ENCODE results near the gene ATXN2. TPM values are rescaled to one million over a fixed set of nuclear protein-coding genes. Genes with fewer than 3 reads are reported as not detected.

ATXN2 gene
- total RNA-seq, 1 experiment from 2014 or later: 38.2 TPM

GRCh38 chr12:111438481-111438880 lies 160.6 kb downstream of the ATXN2 start:
- no peaks in the 10 kb centered on the region; the same call in 1 of the 2 replicates for H3K36me3 ChIP-seq
- no peaks in the 10 kb centered on the region for H3K9me3 ChIP-seq (replicated peaks)
- no peak overlapping the region for H3K4me3 ChIP-seq
- peak in 1 of 2 experiments; percentile 41 for DNase-seq
- H3K4me1 ChIP-seq: peaks cover 18% of the 10 kb centered on the region
- no peak overlapping the region for H3K27ac ChIP-seq
- no peaks in the 10 kb centered on the region for H3K27me3 ChIP-seq

GRCh38 chr12:111437816-111438454 lies 161.2 kb downstream of the ATXN2 start:
- H3K9me3 ChIP-seq (replicated peaks): no peaks in the 10 kb centered on the region
- H3K27ac ChIP-seq: no peak overlapping the region
- no peaks in the 10 kb centered on the region for H3K27me3 ChIP-seq
- no peak overlapping the region for H3K4me3 ChIP-seq
- H3K36me3 ChIP-seq: no peaks in the 10 kb centered on the region; the same call in 1 of the 2 replicates
- no peak for DNase-seq
- peaks cover 18% of the 10 kb centered on the region for H3K4me1 ChIP-seq

GRCh38 chr12:111436811-111437210 lies 162.3 kb downstream of the ATXN2 start:
- Histone ChIP-seq H3K4me1 (peaks cover 18% of the 10 kb centered on the region), H3K9me3 (replicated peaks) (no peaks in the 10 kb centered on the region), H3K27ac (no peak overlapping the region), H3K36me3 (no peaks in the 10 kb centered on the region; the same call in 1 of the 2 replicates), H3K4me3 (no peak overlapping the region), H3K27me3 (no peaks in the 10 kb centered on the region)
- no peak for DNase-seq

- Histone ChIP-seq H3K27me3 (no peaks in the 10 kb centered on the region), H3K4me3 (no peak overlapping the region), H3K4me1 (peaks cover 18% of the 10 kb centered on the region), H3K9me3 (replicated peaks) (no peaks in the 10 kb centered on the region), H3K27ac (peak overlapping the region; percentile 35), H3K36me3 (no peaks in the 10 kb centered on the region; the same call in 1 of the 2 replicates)
- DNase-seq: no peak
These were observed 162.8 kb downstream of the ATXN2 start for GRCh38 chr12:111436266-111436665.

- Histone ChIP-seq H3K9me3 (replicated peaks) (no peaks in the 10 kb centered on the region), H3K36me3 (no peaks in the 10 kb centered on the region; the same call in 1 of the 2 replicates), H3K27ac (peak overlapping the region; percentile 35), H3K4me1 (peaks cover 18% of the 10 kb centered on the region), H3K27me3 (no peaks in the 10 kb centered on the region), H3K4me3 (no peak overlapping the region)
- DNase-seq: peak; percentile 60 to 64
These were observed 163.4 kb downstream of the ATXN2 start for GRCh38 chr12:111435661-111436201.

- DNase-seq: no peak
- no peak overlapping the region for H3K4me3 ChIP-seq
- no peaks in the 10 kb centered on the region; the same call in 1 of the 2 replicates for H3K36me3 ChIP-seq
- no peak overlapping the region for H3K27ac ChIP-seq
- H3K9me3 ChIP-seq (replicated peaks): no peaks in the 10 kb centered on the region
- H3K4me1 ChIP-seq: peaks cover 18% of the 10 kb centered on the region
- no peaks in the 10 kb centered on the region for H3K27me3 ChIP-seq
These were observed 164.3 kb downstream of the ATXN2 start for GRCh38 chr12:111434680-111435338.

DNA sequence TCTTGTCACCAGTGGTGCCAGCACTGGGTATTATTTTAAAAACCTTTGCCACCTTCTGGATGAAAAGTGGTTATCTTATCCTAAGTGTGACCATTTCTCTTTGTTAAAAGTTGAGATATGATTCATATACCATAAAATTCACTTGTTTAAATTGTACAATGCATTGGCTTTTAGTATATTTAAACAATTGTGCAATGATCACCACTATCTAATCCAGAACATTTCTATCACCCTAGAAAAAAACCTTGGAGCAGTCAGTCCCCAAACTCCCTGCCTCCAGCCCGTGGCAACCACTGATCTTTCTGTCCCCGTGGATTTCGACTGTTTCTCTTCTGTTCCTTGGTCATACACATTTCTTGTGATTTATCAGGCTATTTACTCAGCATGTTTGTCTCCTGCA lies 165.1 kb downstream of the ATXN2 start:
- Histone ChIP-seq H3K27me3 (no peaks in the 10 kb centered on the region), H3K4me3 (no peak overlapping the region), H3K27ac (no peak overlapping the region), H3K9me3 (replicated peaks) (no peaks in the 10 kb centered on the region), H3K36me3 (no peaks in the 10 kb centered on the region; the same call in 1 of the 2 replicates), H3K4me1 (peaks cover 18% of the 10 kb centered on the region)
- DNase-seq: no peak

GRCh38 chr12:111431772-111432171 lies 167.3 kb downstream of the ATXN2 start:
- Histone ChIP-seq H3K27me3 (no peaks in the 10 kb centered on the region), H3K4me3 (no peak overlapping the region), H3K36me3 (no peaks in the 10 kb centered on the region; the same call in 1 of the 2 replicates), H3K27ac (no peak overlapping the region), H3K4me1 (peaks cover 18% of the 10 kb centered on the region), H3K9me3 (replicated peaks) (no peaks in the 10 kb centered on the region)
- DNase-seq: no peak

GRCh38 chr12:111430433-111431353 lies 168.4 kb downstream of the ATXN2 start:
- peaks cover 10% of the 10 kb centered on the region for H3K4me1 ChIP-seq

GRCh38 chr12:111429828-111430432 lies 169.2 kb downstream of the ATXN2 start:
- H3K36me3 ChIP-seq: no peaks in the 10 kb centered on the region; the same call in 1 of the 2 replicates
- DNase-seq: no peak
- no peak overlapping the region for H3K4me3 ChIP-seq
- no peaks in the 10 kb centered on the region for H3K27me3 ChIP-seq
- H3K9me3 ChIP-seq (replicated peaks): no peaks in the 10 kb centered on the region
- peaks cover 2% of the 10 kb centered on the region; the same call in 1 of the 2 replicates for H3K4me1 ChIP-seq
- H3K27ac ChIP-seq: no peak overlapping the region

More at GRCh38 chr12:111430433-111431353, 168.4 kb downstream of the ATXN2 start:
- DNase-seq: no peak
- Histone ChIP-seq H3K27me3 (no peaks in the 10 kb centered on the region), H3K4me3 (no peak overlapping the region), H3K36me3 (no peaks in the 10 kb centered on the region; the same call in 1 of the 2 replicates), H3K9me3 (replicated peaks) (no peaks in the 10 kb centered on the region), H3K27ac (no peak overlapping the region)

GRCh38 chr12:111428728-111429175 lies 170.4 kb downstream of the ATXN2 start:
- H3K27ac ChIP-seq: no peak overlapping the region
- no peaks in the 10 kb centered on the region for H3K9me3 ChIP-seq (replicated peaks)
- DNase-seq: no peak
- no peaks in the 10 kb centered on the region for H3K4me1 ChIP-seq
- no peaks in the 10 kb centered on the region for H3K27me3 ChIP-seq
- H3K4me3 ChIP-seq: no peak overlapping the region
- no peaks in the 10 kb centered on the region; the same call in 1 of the 2 replicates for H3K36me3 ChIP-seq

- no peak for DNase-seq
- Histone ChIP-seq H3K4me3 (no peak overlapping the region), H3K4me1 (no peaks in the 10 kb centered on the region), H3K27ac (no peak overlapping the region), H3K36me3 (no peaks in the 10 kb centered on the region; the same call in 1 of the 2 replicates), H3K9me3 (replicated peaks) (no peaks in the 10 kb centered on the region), H3K27me3 (no peaks in the 10 kb centered on the region)
These were observed 170.9 kb downstream of the ATXN2 start for GRCh38 chr12:111428081-111428727.

DNA sequence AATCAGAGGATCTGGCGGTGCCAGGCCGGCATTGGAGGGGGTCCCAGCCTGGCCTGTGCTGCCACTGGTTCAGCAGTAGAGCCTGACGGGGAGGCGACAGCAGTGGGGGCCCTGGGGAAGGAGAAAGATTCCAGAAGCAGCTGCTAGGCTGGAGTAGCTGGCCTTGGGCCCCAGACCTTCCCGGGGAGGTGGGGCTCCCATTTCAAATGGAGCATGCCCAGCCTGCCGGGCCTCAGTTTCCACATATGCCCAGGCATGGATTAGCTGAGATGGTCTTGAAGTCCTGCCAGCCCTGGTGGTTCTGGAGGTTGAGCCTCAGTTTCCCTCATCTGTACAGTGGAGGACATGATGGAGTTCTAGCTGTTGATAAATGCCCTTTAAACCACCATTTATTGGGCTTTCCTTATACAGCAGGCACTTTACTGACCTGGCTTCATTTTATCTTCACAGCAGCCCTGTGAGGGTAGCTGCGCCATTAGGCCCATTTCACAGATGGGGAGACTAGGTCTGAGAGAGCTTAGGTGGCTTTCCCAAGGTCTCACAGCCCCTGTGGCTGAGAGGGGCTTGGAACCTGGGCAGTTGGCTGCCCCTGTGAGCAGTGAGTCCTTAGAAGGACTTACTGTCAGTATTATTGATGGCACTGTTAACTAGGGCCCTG lies 171.6 kb downstream of the ATXN2 start:
- H3K36me3 ChIP-seq: no peaks in the 10 kb centered on the region; the same call in 1 of the 2 replicates
- H3K27me3 ChIP-seq: no peaks in the 10 kb centered on the region
- DNase-seq: no peak
- H3K4me1 ChIP-seq: no peaks in the 10 kb centered on the region
- H3K4me3 ChIP-seq: no peak overlapping the region
- H3K9me3 ChIP-seq (replicated peaks): no peaks in the 10 kb centered on the region
- no peak overlapping the region for H3K27ac ChIP-seq
